MCF 10A (cell line): ENCODE data around the gene IL11. TPM values are rescaled to one million over a fixed set of nuclear protein-coding genes. Genes with fewer than 3 reads are reported as not detected.
A peak's percentile ranks its signal among the peaks of the same experiment; 100 is the strongest.

ENCODE experiments used
- BruUV-seq: library from RNA; stranded (reverse); fragments of 400-500 nt; replicated peaks from 2 replicates; lab custom pipeline; 2021; lab: Mats Ljungman, UMichigan
- CTCF ChIA-PET: fragments of 300-600 bp; sonication (Branson Sonifier 250); formaldehyde crosslinking; extraction: SDS; loops from one replicate; lab custom pipeline; 2021; ENCODE audit warnings: antibody characterized with exemption, inconsistent platforms; lab: Yijun Ruan, JAX
- POLR2A ChIA-PET: fragments of 300-600, 350-650 bp; sonication (Branson Sonifier 250); formaldehyde crosslinking; extraction: SDS; loops from one replicate; lab custom pipeline; 2020; ENCODE audit warnings: antibody characterized with exemption, inconsistent platforms; lab: Yijun Ruan, JAX
- DNase-seq: peaks from one replicate; pipeline ENCODE4 v3.0.0-alpha.2; 2018; ENCODE audit not compliant: unreplicated experiment
- H3K27ac Mint-ChIP-seq: one replicate; pipeline ENCODE4 v1.8.0; 2022; ENCODE audit warnings: mild to moderate bottlenecking, low read depth, mixed read lengths; ENCODE audit not compliant: unreplicated experiment
- H3K27me3 Mint-ChIP-seq: one replicate; pipeline ENCODE4 v1.8.0; 2022; ENCODE audit warnings: mixed read lengths; ENCODE audit not compliant: insufficient read depth, unreplicated experiment
- H3K36me3 Mint-ChIP-seq: one replicate; pipeline ENCODE4 v1.8.0; 2022; ENCODE audit warnings: mild to moderate bottlenecking, moderate library complexity, mixed read lengths; ENCODE audit not compliant: insufficient read depth, unreplicated experiment
- H3K4me1 Mint-ChIP-seq: one replicate; pipeline ENCODE4 v1.8.0; 2022; ENCODE audit warnings: mixed read lengths; ENCODE audit not compliant: insufficient read depth, unreplicated experiment
- H3K4me3 Mint-ChIP-seq: one replicate; pipeline ENCODE4 v1.8.0; 2022; ENCODE audit warnings: mild to moderate bottlenecking, moderate library complexity, mixed read lengths; ENCODE audit not compliant: unreplicated experiment
- H3K9me3 Mint-ChIP-seq: one replicate; pipeline ENCODE4 v1.8.0; 2022; ENCODE audit warnings: mixed read lengths; ENCODE audit not compliant: unreplicated experiment
- CTCF ChIP-seq: fragments of 200-600 bp; IDR thresholded peaks from one replicate; pipeline ENCODE4 v1.8.0; 2022; ENCODE audit warnings: antibody characterized with exemption, mild to moderate bottlenecking; ENCODE audit not compliant: unreplicated experiment
- intact Hi-C: fragments of 100-400 bp; cut with micrococcal nuclease; formaldehyde crosslinking; loops from 2 replicates; pipeline ENCODE4 v1.14.1; 2022
- total RNA-seq: library from RNA; stranded (reverse); gene quantifications from 2 replicates; pipeline ENCODE4 v1.2.3, GENCODE V29; 2022

The IL11 gene
- total RNA-seq, 1 experiment from 2014 or later = 4.2 TPM

- intact Hi-C loops = no loop called here
- DNase-seq = no peak
- Mint-ChIP-seq H3K4me1 (peaks cover 31% of the 10 kb centered on the region), H3K9me3 (no peaks in the 10 kb centered on the region), H3K36me3 (peaks cover 43% of the 10 kb centered on the region), H3K27me3 (no peaks in the 10 kb centered on the region), H3K4me3 (peak overlapping the region; percentile 80), H3K27ac (no peak overlapping the region)
- ChIA-PET CTCF (interaction anchor here (0.9 kb wide), 1 partner anchor 49 kb away, joined by 4 read pairs; no protein-coding TSS in a partner anchor), POLR2A (interaction anchor here (0.6 kb wide), 1 partner anchor 322 kb away, joined by 4 read pairs; no protein-coding TSS in a partner anchor)
- TF ChIP-seq CTCF = no peak
- no TSS peak for BruUV-seq
These were observed 28.4 kb downstream of the IL11 start for GRCh38 chr19:55341595-55342531.

GRCh38 chr19:55341171-55341588, 29.1 kb downstream of the IL11 start:
- intact Hi-C loops = no loop called here
- peak overlapping the region; percentile 100 for H3K27ac Mint-ChIP-seq
- peaks cover 38% of the 10 kb centered on the region for H3K4me1 Mint-ChIP-seq
- H3K9me3 Mint-ChIP-seq = no peaks in the 10 kb centered on the region
- no peak for TF ChIP-seq CTCF
- ChIA-PET POLR2A (interaction anchor here (0.7 to 1.0 kb wide), 4 partner anchors 18 to 82 kb away, joined by 3 to 4 read pairs (median 3); partner anchors contain the start of genes IL11, PPP6R1 and TMEM190), CTCF (no interaction called here)
- H3K27me3 Mint-ChIP-seq = no peaks in the 10 kb centered on the region
- no TSS peak for BruUV-seq
- peaks cover 43% of the 10 kb centered on the region for H3K36me3 Mint-ChIP-seq
- peak overlapping the region; percentile 80 for H3K4me3 Mint-ChIP-seq
- DNase-seq = peak; percentile 66

GRCh38 chr19:55340784-55341147, 29.5 kb downstream of the IL11 start:
- no peaks in the 10 kb centered on the region for H3K9me3 Mint-ChIP-seq
- DNase-seq = no peak
- BruUV-seq = no TSS peak
- peak overlapping the region; percentile 80 for H3K4me3 Mint-ChIP-seq
- H3K27me3 Mint-ChIP-seq = no peaks in the 10 kb centered on the region
- CTCF ChIA-PET = interaction anchor here (0.6 kb wide), 1 partner anchor 8 kb away, joined by 8 read pairs; no protein-coding TSS in a partner anchor
- TF ChIP-seq CTCF = no peak
- H3K27ac Mint-ChIP-seq = peak overlapping the region; percentile 100
- intact Hi-C loops = no loop called here
- POLR2A ChIA-PET = interaction anchor here (0.7 to 1.0 kb wide), 4 partner anchors 18 to 82 kb away, joined by 3 to 4 read pairs (median 3); partner anchors contain the start of genes IL11, PPP6R1 and TMEM190
- peaks cover 38% of the 10 kb centered on the region for H3K36me3 Mint-ChIP-seq
- H3K4me1 Mint-ChIP-seq = peaks cover 42% of the 10 kb centered on the region
